SK-N-SH treated with all-trans-retinoic acid at 6 μM for 48 hours (cell line): ENCODE results near the gene OR2AT4.

Experiments
- ATAC-seq: fragments of 200-7000 bp; cut with Tn5 transposase; 3 replicates; pipeline ENCODE4 v1.9.1; 2020; ENCODE audit warnings: mild to moderate bottlenecking, moderate library complexity
- ARNTL ChIP-seq: fragments of 450-650 bp; formaldehyde crosslinking; IDR thresholded peaks from 2 replicates; pipeline ENCODE4 v1.5.0; 2020; ENCODE audit warnings: low read depth, mild to moderate bottlenecking, moderate library complexity, borderline replicate concordance
- CREB5 ChIP-seq: fragments of 250-450 bp; sonication (Bioruptor Pico); IDR thresholded peaks from 2 replicates; pipeline ENCODE4 v1.5.1; 2020; ENCODE audit warnings: low read depth, mild to moderate bottlenecking, moderate library complexity
- CSDC2 ChIP-seq: fragments of 250-450 bp; sonication (Bioruptor Pico); IDR thresholded peaks from 2 replicates; pipeline ENCODE4 v1.5.0; 2020; ENCODE audit warnings: mild to moderate bottlenecking, moderate library complexity
- ESRRG ChIP-seq: fragments of 250-450 bp; sonication (Bioruptor Pico); IDR thresholded peaks from 2 replicates; pipeline ENCODE4 v1.6.1; 2021; ENCODE audit warnings: mild to moderate bottlenecking
- GLIS3 ChIP-seq: fragments of 250-450 bp; sonication (Bioruptor Pico); IDR thresholded peaks from 2 replicates; pipeline ENCODE4 v1.5.0; 2020; ENCODE audit warnings: mild to moderate bottlenecking, moderate library complexity
- ISL1 ChIP-seq: fragments of 250-450 bp; sonication (Bioruptor Pico); IDR thresholded peaks from 2 replicates; pipeline ENCODE4 v2.1.2; 2022; ENCODE audit warnings: mild to moderate bottlenecking, moderate library complexity
- PATZ1 ChIP-seq: fragments of 250-450 bp; sonication (Bioruptor Pico); IDR thresholded peaks from 2 replicates; pipeline ENCODE4 v1.8.0; 2020; ENCODE audit warnings: mild to moderate bottlenecking, moderate library complexity, borderline replicate concordance
- POU6F1 ChIP-seq: fragments of 250-450 bp; sonication (Bioruptor Pico); IDR thresholded peaks from 2 replicates; pipeline ENCODE4 v1.8.0; 2021; ENCODE audit warnings: low read depth, mild to moderate bottlenecking, moderate library complexity, borderline replicate concordance
- PPARA ChIP-seq: fragments of 250-450 bp; sonication (Bioruptor Pico); IDR thresholded peaks from 2 replicates; pipeline ENCODE4 v1.5.0; 2020; ENCODE audit warnings: mild to moderate bottlenecking, borderline replicate concordance
- SNAI2 ChIP-seq: fragments of 250-450 bp; sonication (Bioruptor Pico); IDR thresholded peaks from 2 replicates; pipeline ENCODE4 v1.5.0; 2020; ENCODE audit warnings: mild to moderate bottlenecking, moderate library complexity
- TCF4 ChIP-seq: fragments of 250-450 bp; sonication (Bioruptor Pico); IDR thresholded peaks from 2 replicates; pipeline ENCODE4 v1.8.0; 2021; ENCODE audit warnings: mild to moderate bottlenecking, moderate library complexity, borderline replicate concordance
- TOX ChIP-seq: fragments of 250-450 bp; sonication (Bioruptor Pico); IDR thresholded peaks from 2 replicates; pipeline ENCODE4 v1.8.0; 2021; ENCODE audit warnings: mild to moderate bottlenecking, moderate library complexity, borderline replicate concordance
- TSHZ2 ChIP-seq: fragments of 250-450 bp; sonication (Bioruptor Pico); IDR thresholded peaks from 2 replicates; pipeline ENCODE4 v1.5.0; 2020; ENCODE audit warnings: mild to moderate bottlenecking, moderate library complexity
- ZC3H10 ChIP-seq: fragments of 250-450 bp; sonication (Bioruptor Pico); IDR thresholded peaks from 2 replicates; pipeline ENCODE4 v1.5.1; 2021; ENCODE audit warnings: mild to moderate bottlenecking, moderate library complexity
- ZFP3 ChIP-seq: fragments of 250-450 bp; sonication (Bioruptor Pico); IDR thresholded peaks from 2 replicates; pipeline ENCODE4 v1.5.0; 2020; ENCODE audit warnings: mild to moderate bottlenecking, moderate library complexity
- ZFP30 ChIP-seq: fragments of 450-650 bp; formaldehyde crosslinking; IDR thresholded peaks from 2 replicates; pipeline ENCODE4 v1.5.0; 2022; ENCODE audit warnings: mild to moderate bottlenecking, moderate library complexity
- ZNF565 ChIP-seq: fragments of 450-650 bp; formaldehyde crosslinking; conservative IDR thresholded peaks from 2 replicates; pipeline ENCODE4 v1.5.0; 2020; ENCODE audit warnings: low read depth, mild to moderate bottlenecking, moderate library complexity
- ZNF70 ChIP-seq: fragments of 450-650 bp; formaldehyde crosslinking; IDR thresholded peaks from 2 replicates; pipeline ENCODE4 v1.5.0; 2020; ENCODE audit warnings: mild to moderate bottlenecking, moderate library complexity

OR2AT4 gene

GRCh38 chr11:75040167-75040770, 56.4 kb downstream of the OR2AT4 start:
- ATAC-seq: no peak
- no peak for TF ChIP-seq CSDC2 (CRISPR knock-in tag)
- TF ChIP-seq ZNF565 (CRISPR knock-in tag): no peak
- TF ChIP-seq TCF4 (CRISPR knock-in tag): no peak
- TF ChIP-seq ISL1 (CRISPR knock-in tag): no peak
- no peak for TF ChIP-seq ZFP3 (CRISPR knock-in tag)
- no peak for TF ChIP-seq CREB5 (CRISPR knock-in tag)
- no peak for TF ChIP-seq SNAI2 (CRISPR knock-in tag)
- no peak for TF ChIP-seq ZC3H10 (CRISPR knock-in tag)
- TF ChIP-seq PATZ1: no peak
- no peak for TF ChIP-seq ARNTL
- no peak for TF ChIP-seq PPARA (CRISPR knock-in tag)
- TF ChIP-seq ESRRG: no peak
- no peak for TF ChIP-seq ZFP30 (CRISPR knock-in tag)
- no peak for TF ChIP-seq ZNF70
- no peak for TF ChIP-seq POU6F1 (CRISPR knock-in tag)

- ATAC-seq: no peak
- TF ChIP-seq TOX (no peak), ZNF70 (no peak), ZC3H10 (CRISPR knock-in tag) (no peak)
These were observed 60.6 kb downstream of the OR2AT4 start for GRCh38 chr11:75035911-75036565.

GRCh38 chr11:75035256-75035655, 61.4 kb downstream of the OR2AT4 start:
- no peak for ATAC-seq
- TF ChIP-seq ARNTL: no peak

- no peak for ATAC-seq
- TF ChIP-seq CSDC2 (CRISPR knock-in tag): no peak
These were observed 62.8 kb downstream of the OR2AT4 start for GRCh38 chr11:75033916-75034315.

GRCh38 chr11:75032550-75032935, 64.1 kb downstream of the OR2AT4 start:
- no peak for TF ChIP-seq GLIS3 (CRISPR knock-in tag)
- TF ChIP-seq, all 23 proteins: peak for 0
- ATAC-seq: no peak

GRCh38 chr11:75031771-75032549, 64.7 kb downstream of the OR2AT4 start:
- ATAC-seq: peak; percentile 95
- TF ChIP-seq PPARA (CRISPR knock-in tag): no peak
- no peak for TF ChIP-seq SNAI2 (CRISPR knock-in tag)
- TF ChIP-seq ISL1 (CRISPR knock-in tag): no peak
- TF ChIP-seq TSHZ2 (CRISPR knock-in tag): no peak
- no peak for TF ChIP-seq CREB5 (CRISPR knock-in tag)
- no peak for TF ChIP-seq ARNTL
- TF ChIP-seq ZNF565 (CRISPR knock-in tag): no peak
- TF ChIP-seq POU6F1 (CRISPR knock-in tag): no peak
